Measurements from ENCODE around the gene TTC23. TPM values are rescaled to one million over a fixed set of nuclear protein-coding genes. Genes with fewer than 3 reads are reported as not detected.
"Not testable (repeated sequence)": the region's sequence is repeated elsewhere in the genome, so short reads cannot be mapped to it uniquely, and the experiment has no call there.

Gene TTC23
- total RNA-seq, 1 donor from 2014 or later = 11.6 TPM

DNA sequence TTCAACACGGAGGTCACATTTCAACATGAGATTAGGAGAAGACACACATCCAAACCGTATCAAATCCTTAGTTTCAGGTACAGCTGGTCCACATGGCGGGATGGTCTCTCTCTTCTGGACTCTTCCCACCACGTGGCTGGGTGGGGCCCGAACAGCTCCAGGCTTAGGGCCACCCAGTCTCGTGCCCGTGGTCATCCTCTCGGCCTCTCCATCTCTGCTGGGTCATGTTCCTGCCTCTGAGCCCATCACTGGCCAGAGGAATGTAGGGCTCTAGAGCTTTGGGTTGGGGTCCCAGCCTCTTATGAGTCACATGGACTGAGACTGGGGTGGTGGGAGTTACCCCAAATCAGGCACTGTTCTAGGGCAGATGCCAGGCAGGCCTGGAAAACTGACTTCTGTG, 132.3 kb downstream of the TTC23 start:
- H3K4me3 ChIP-seq (ENCODE audit: low read depth, low read length) = no peak overlapping the region
- TF ChIP-seq, protein P1, sequence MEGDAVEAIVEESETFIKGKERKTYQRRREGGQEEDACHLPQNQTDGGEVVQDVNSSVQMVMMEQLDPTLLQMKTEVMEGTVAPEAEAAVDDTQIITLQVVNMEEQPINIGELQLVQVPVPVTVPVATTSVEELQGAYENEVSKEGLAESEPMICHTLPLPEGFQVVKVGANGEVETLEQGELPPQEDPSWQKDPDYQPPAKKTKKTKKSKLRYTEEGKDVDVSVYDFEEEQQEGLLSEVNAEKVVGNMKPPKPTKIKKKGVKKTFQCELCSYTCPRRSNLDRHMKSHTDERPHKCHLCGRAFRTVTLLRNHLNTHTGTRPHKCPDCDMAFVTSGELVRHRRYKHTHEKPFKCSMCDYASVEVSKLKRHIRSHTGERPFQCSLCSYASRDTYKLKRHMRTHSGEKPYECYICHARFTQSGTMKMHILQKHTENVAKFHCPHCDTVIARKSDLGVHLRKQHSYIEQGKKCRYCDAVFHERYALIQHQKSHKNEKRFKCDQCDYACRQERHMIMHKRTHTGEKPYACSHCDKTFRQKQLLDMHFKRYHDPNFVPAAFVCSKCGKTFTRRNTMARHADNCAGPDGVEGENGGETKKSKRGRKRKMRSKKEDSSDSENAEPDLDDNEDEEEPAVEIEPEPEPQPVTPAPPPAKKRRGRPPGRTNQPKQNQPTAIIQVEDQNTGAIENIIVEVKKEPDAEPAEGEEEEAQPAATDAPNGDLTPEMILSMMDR (IDR thresholded peaks at IDR 0.05; ENCODE audit: insufficient read depth, low read length, poor library complexity, severe bottlenecking) = no peak
- H3K36me3 ChIP-seq (ENCODE audit: control insufficient read depth, insufficient read depth, low read length) = no peaks in the 10 kb centered on the region
- DNase-seq (ENCODE audit: low read depth) = no peak
- H3K27me3 ChIP-seq (ENCODE audit: control insufficient read depth, insufficient read depth, low read length) = no peaks in the 10 kb centered on the region

DNA sequence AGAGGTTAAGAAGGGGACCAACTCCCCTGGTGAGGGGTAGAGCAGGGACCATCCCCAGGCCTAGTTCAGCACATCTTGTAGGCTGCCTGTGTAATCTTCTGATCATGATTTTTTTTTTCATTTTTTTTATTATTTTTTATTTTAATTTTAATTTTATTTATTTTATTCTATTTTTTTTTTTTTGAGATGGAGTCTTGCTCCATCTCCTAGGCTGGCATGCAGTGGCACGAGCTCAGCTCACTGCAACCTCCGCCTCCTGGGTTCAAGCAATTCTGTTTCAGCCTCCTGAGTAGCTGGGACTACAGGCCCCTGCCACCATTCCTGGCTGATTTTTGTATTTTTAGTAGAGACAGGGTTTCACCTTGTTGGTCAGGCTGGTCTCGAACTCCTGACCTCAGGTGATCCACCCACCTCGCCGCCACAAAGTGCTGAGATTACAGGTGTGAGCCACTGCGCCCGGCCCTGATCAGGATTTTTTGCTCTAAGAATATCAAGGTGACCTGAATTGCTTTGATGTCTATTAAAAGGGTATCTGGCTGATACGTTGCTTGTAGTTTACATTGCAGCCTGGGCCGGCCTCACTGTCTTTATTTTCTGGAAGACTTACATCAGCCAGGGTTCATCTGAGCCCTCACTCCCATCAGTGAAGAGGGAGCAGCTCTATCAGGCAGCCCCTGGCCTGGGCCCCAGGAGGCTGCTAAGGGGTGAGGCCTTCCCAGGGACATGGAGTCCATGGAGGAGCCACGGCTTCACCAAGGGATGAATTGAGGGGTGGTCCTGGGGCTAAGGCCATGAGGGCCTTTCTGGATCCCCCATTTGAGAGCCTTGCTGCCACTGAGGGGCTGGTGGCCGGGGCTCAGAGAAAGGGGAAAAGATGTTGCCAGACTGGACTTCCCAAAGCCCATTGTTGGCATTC, 133.8 kb downstream of the TTC23 start:
- Histone ChIP-seq H3K36me3 (ENCODE audit: control insufficient read depth, insufficient read depth, low read length) (no peaks in the 10 kb centered on the region), H3K4me3 (ENCODE audit: low read depth, low read length) (no peak overlapping the region), H3K27me3 (ENCODE audit: control insufficient read depth, insufficient read depth, low read length) (no peaks in the 10 kb centered on the region)
- no peak for DNase-seq (ENCODE audit: low read depth)
- TF ChIP-seq, protein P1 (IDR thresholded peaks at IDR 0.05; ENCODE audit: insufficient read depth, low read length, poor library complexity, severe bottlenecking) = no peak

GRCh38 chr15:99114511-99115299, 134.7 kb downstream of the TTC23 start:
- Histone ChIP-seq H3K36me3 (ENCODE audit: control insufficient read depth, insufficient read depth, low read length) (no peaks in the 10 kb centered on the region), H3K4me3 (ENCODE audit: low read depth, low read length) (no peak overlapping the region), H3K27me3 (ENCODE audit: control insufficient read depth, insufficient read depth, low read length) (no peaks in the 10 kb centered on the region)
- no peak for DNase-seq (ENCODE audit: low read depth)
- TF ChIP-seq, protein P1 (IDR thresholded peaks at IDR 0.05; ENCODE audit: insufficient read depth, low read length, poor library complexity, severe bottlenecking) = no peak

GRCh38 chr15:99113547-99114271, 135.7 kb downstream of the TTC23 start:
- H3K36me3 ChIP-seq (ENCODE audit: control insufficient read depth, insufficient read depth, low read length) = no peaks in the 10 kb centered on the region
- no peak overlapping the region for H3K4me3 ChIP-seq (ENCODE audit: low read depth, low read length)
- TF ChIP-seq, protein P1 (IDR thresholded peaks at IDR 0.05; ENCODE audit: insufficient read depth, low read length, poor library complexity, severe bottlenecking) = no peak
- H3K27me3 ChIP-seq (ENCODE audit: control insufficient read depth, insufficient read depth, low read length) = no peaks in the 10 kb centered on the region
- no peak for DNase-seq (ENCODE audit: low read depth)

GRCh38 chr15:99111641-99112040, 137.7 kb downstream of the TTC23 start:
- not testable (repeated sequence) for H3K27me3 ChIP-seq (ENCODE audit: control insufficient read depth, insufficient read depth, low read length); DNase-seq (ENCODE audit: low read depth); H3K4me3 ChIP-seq (ENCODE audit: low read depth, low read length); H3K36me3 ChIP-seq (ENCODE audit: control insufficient read depth, insufficient read depth, low read length)
